Natural killer cell (primary cell): ENCODE measurements around the gene LHPP. TPM values are rescaled to one million over a fixed set of nuclear protein-coding genes. Genes with fewer than 3 reads are reported as not detected.

Experiments used
- ATAC-seq, 3 donors: fragments of 150-1000 bp in 2 of 3; fragments of 200-7000 bp in 1 of 3; cut with Tn5 transposase; 1 replicate in 1 of 3; 2 replicates in 2 of 3; pipeline ENCODE4 v1.10.0; 2021; ENCODE audit warnings: mild to moderate bottlenecking in 2 of 3, moderate library complexity in 2 of 3
- DNase-seq, 2 donors: peaks; one replicate each; pipeline versions ENCODE4 v3.0.0 to v3.0.0-alpha.2; 2013 to 2021; ENCODE audit warnings: mixed read lengths in 1 of 2
- H3K27ac ChIP-seq: one replicate; pipeline ENCODE4 v1.5.1; 2013; ENCODE audit warnings: mild to moderate bottlenecking, low read length
- H3K27me3 ChIP-seq: one replicate; pipeline ENCODE4 v1.6.1; 2013; ENCODE audit warnings: low read length; ENCODE audit not compliant: control insufficient read depth, insufficient read depth
- H3K36me3 ChIP-seq: one replicate; pipeline ENCODE4 v1.6.1; 2013; ENCODE audit warnings: low read length; ENCODE audit not compliant: control insufficient read depth, insufficient read depth
- H3K4me1 ChIP-seq: one replicate; pipeline ENCODE4 v1.6.1; 2013; ENCODE audit warnings: low read length; ENCODE audit not compliant: control insufficient read depth, insufficient read depth
- H3K4me3 ChIP-seq: one replicate; pipeline ENCODE4 v1.5.1; 2013; ENCODE audit warnings: low read length
- H3K9me3 ChIP-seq: one replicate; pipeline ENCODE4 v1.6.1; 2013; ENCODE audit warnings: low read length; ENCODE audit not compliant: control insufficient read depth, insufficient read depth
- H3K27ac Mint-ChIP-seq, 2 donors: one replicate each; pipeline ENCODE4 v1.8.0; 2022; ENCODE audit warnings: mild to moderate bottlenecking in 2 of 2, mixed read lengths in 2 of 2, moderate library complexity in 1 of 2
- H3K27me3 Mint-ChIP-seq, 2 donors: one replicate each; pipeline ENCODE4 v1.8.0; 2022; ENCODE audit warnings: low read depth in 2 of 2, mixed read lengths in 2 of 2
- H3K36me3 Mint-ChIP-seq: one replicate; pipeline ENCODE4 v1.8.0; 2022; ENCODE audit warnings: mixed read lengths
- H3K4me1 Mint-ChIP-seq, 2 donors: one replicate each; pipeline ENCODE4 v1.8.0; 2022; ENCODE audit warnings: mixed read lengths in 2 of 2
- H3K4me3 Mint-ChIP-seq: one replicate; pipeline ENCODE4 v1.8.0; 2022; ENCODE audit warnings: mild to moderate bottlenecking, moderate library complexity, mixed read lengths
- H3K9me3 Mint-ChIP-seq, 2 donors: one replicate each; pipeline ENCODE4 v1.8.0; 2022; ENCODE audit warnings: mixed read lengths in 2 of 2
- WGBS: methylation state at CpG from one replicate; pipeline ENCODE4 v1.1.7; 2013; ENCODE audit warnings: missing lambda C conversion rate; ENCODE audit not compliant: insufficient coverage; 5-methylcytosine and 5-hydroxymethylcytosine counted together
- intact Hi-C: fragments of 100-400 bp; cut with micrococcal nuclease; formaldehyde crosslinking; loops from one replicate; pipeline ENCODE4 v1.14.2; 2022
- total RNA-seq, 4 donors: library from RNA; stranded (reverse); fragments of 120-200 nt in 1 of 4; gene quantifications; one replicate each; pipeline versions ENCODE4 v1.2.3 to v1.2.4, GENCODE V29; 2013 to 2022
- TF ChIP-seq, protein P1 (sequence below): fragments of 200-600 bp; IDR thresholded peaks from one replicate; pipeline ENCODE4 v1.8.0; 2022; ENCODE audit warnings: antibody characterized with exemption

Gene LHPP
- total RNA-seq, 3 donors from 2014 or later (not counting 1 experiment from before 2014, with no cell fraction given) = 12.3 to 19.3 (median 14.8) TPM

DNA sequence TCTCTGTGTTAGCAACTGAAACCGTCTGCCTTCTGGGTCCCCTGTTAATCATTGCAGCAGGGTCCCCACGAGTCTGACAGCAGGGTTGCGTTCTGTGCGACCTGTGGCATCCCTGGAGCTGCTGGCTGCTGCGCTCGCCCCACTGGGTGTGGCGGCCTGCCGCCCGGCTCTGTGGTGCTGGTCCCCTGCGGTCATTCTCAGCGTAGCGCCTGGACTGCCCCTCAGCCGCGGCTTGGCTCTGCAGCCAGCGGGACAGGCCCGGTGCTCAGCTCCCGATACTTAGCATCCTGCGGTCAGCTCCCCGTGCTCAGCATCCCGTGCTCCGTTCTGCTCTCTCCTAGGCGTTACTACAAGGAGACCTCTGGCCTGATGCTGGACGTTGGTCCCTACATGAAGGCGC, 35.0 kb downstream of the LHPP start:
- no peak for DNase-seq
- no peaks in the 10 kb centered on the region for H3K36me3 ChIP-seq
- no peak for ATAC-seq
- H3K4me3 Mint-ChIP-seq = no peak overlapping the region
- H3K9me3 Mint-ChIP-seq = peaks cover 0 to 3% of the 10 kb centered on the region in 2 donors
- H3K4me1 ChIP-seq = peaks cover 5% of the 10 kb centered on the region
- no peak overlapping the region for H3K27ac ChIP-seq
- no peak overlapping the region for H3K4me3 ChIP-seq
- TF ChIP-seq, protein P1, sequence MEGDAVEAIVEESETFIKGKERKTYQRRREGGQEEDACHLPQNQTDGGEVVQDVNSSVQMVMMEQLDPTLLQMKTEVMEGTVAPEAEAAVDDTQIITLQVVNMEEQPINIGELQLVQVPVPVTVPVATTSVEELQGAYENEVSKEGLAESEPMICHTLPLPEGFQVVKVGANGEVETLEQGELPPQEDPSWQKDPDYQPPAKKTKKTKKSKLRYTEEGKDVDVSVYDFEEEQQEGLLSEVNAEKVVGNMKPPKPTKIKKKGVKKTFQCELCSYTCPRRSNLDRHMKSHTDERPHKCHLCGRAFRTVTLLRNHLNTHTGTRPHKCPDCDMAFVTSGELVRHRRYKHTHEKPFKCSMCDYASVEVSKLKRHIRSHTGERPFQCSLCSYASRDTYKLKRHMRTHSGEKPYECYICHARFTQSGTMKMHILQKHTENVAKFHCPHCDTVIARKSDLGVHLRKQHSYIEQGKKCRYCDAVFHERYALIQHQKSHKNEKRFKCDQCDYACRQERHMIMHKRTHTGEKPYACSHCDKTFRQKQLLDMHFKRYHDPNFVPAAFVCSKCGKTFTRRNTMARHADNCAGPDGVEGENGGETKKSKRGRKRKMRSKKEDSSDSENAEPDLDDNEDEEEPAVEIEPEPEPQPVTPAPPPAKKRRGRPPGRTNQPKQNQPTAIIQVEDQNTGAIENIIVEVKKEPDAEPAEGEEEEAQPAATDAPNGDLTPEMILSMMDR = no peak
- H3K27me3 Mint-ChIP-seq = no peaks in the 10 kb centered on the region
- H3K4me1 Mint-ChIP-seq = peaks cover 0 to 10% of the 10 kb centered on the region in 2 donors
- H3K36me3 Mint-ChIP-seq = no peaks in the 10 kb centered on the region
- no peak overlapping the region for H3K27ac Mint-ChIP-seq
- WGBS = 96% methylated on average over 24 of the region's 24 CpGs
- H3K9me3 ChIP-seq = no peaks in the 10 kb centered on the region
- no peaks in the 10 kb centered on the region for H3K27me3 ChIP-seq
- intact Hi-C loops = no loop called here

DNA sequence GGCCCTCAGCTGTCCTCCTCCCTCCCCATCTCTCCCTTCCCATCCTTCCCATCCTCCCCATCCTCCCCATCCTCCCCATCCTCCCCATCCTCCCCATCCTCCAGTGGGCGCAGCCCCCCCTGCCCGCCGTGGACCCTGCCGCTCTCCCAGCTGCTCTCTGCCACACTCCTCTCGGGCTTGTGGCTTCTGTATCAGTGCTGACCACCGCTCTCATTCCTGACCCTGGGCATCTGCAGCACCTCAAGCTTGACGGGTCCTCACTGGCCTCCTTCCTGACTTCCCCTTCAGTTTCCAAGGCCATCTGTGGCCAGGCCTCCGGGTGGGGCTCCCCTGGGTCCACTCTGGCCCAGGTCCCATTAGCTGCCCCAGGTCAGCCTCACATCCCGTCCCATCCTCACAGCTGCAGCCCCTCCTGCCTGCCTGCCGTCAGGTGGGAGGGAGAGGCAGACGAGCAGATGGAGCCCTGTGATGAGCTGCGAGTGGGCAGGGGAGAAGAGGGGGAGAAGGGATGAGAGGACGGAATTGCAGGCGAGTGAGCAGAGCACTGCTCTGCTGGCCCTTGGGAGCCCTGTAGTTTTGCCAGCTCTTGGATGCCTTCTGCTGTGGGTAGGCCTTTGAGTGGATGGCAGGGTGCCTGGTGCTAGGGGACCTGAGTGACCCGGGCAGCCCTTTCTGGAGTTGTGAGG, 35.7 kb downstream of the LHPP start:
- H3K36me3 ChIP-seq = no peaks in the 10 kb centered on the region
- Mint-ChIP-seq H3K4me3 (no peak overlapping the region), H3K9me3 (peaks cover 0 to 3% of the 10 kb centered on the region in 2 donors), H3K27ac (no peak overlapping the region), H3K36me3 (no peaks in the 10 kb centered on the region), H3K4me1 (peaks cover 0 to 10% of the 10 kb centered on the region in 2 donors), H3K27me3 (no peaks in the 10 kb centered on the region)
- no peaks in the 10 kb centered on the region for H3K9me3 ChIP-seq
- H3K27me3 ChIP-seq = no peaks in the 10 kb centered on the region
- TF ChIP-seq, protein P1 = no peak
- intact Hi-C loops = no loop called here
- no peak for ATAC-seq
- peaks cover 5% of the 10 kb centered on the region for H3K4me1 ChIP-seq
- H3K27ac ChIP-seq = no peak overlapping the region
- no peak for DNase-seq
- WGBS = 95% methylated on average over 15 of the region's 15 CpGs
- H3K4me3 ChIP-seq = no peak overlapping the region

DNA sequence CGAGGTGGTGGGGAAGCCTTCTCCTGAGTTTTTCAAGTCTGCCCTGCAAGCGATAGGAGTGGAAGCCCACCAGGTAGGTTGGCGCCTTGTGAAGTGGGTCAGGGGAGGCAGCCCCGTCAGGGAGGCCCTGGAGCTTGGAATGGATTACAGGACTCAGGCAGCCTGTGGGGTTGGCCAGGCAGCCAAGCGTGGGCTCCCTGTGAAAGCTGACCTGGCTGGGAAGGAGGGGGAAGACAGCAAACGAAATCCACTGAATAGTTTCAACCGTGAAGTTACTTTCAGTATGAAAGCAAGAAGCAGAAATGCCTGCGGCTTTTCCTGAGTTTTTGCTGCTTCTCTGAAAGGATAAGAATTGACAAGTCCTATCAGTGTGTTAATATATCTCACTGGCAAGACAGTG, 36.4 kb downstream of the LHPP start:
- no peak for DNase-seq
- Histone ChIP-seq H3K4me3 (no peak overlapping the region), H3K4me1 (peaks cover 5% of the 10 kb centered on the region), H3K27ac (no peak overlapping the region), H3K36me3 (no peaks in the 10 kb centered on the region), H3K27me3 (no peaks in the 10 kb centered on the region), H3K9me3 (no peaks in the 10 kb centered on the region)
- Mint-ChIP-seq H3K36me3 (no peaks in the 10 kb centered on the region), H3K27me3 (no peaks in the 10 kb centered on the region), H3K27ac (no peak overlapping the region), H3K9me3 (peaks cover 0 to 3% of the 10 kb centered on the region in 2 donors), H3K4me3 (no peak overlapping the region), H3K4me1 (peaks cover 0 to 10% of the 10 kb centered on the region in 2 donors)
- intact Hi-C loops = no loop called here
- TF ChIP-seq, protein P1 = no peak
- ATAC-seq = no peak
- WGBS = 92% methylated on average over 8 of the region's 8 CpGs

DNA sequence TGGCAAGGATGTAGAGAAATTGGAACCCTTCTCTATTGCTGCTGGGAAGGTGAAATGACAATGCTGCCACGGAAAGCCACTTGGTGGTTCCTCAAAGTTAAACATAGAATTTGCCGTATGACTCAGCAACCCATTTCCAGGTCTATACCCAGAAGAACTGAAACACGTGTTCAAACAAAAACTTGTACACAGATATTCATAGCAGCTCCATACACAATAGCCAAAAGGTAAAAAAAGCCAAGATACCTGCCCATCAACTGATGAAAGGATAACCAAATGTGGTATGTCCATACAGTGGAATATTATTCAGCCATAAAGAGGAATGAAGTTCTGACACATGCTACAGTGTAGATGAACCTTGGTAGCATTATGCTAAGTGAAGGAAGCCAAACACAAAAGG, 39.1 kb downstream of the LHPP start:
- H3K9me3 ChIP-seq = no peaks in the 10 kb centered on the region
- H3K36me3 ChIP-seq = no peaks in the 10 kb centered on the region
- Mint-ChIP-seq H3K36me3 (no peaks in the 10 kb centered on the region), H3K4me1 (no peaks in the 10 kb centered on the region), H3K27ac (no peak overlapping the region), H3K9me3 (peaks cover 0 to 3% of the 10 kb centered on the region in 2 donors), H3K27me3 (no peaks in the 10 kb centered on the region), H3K4me3 (no peak overlapping the region)
- 76% methylated on average over 3 of the region's 3 CpGs for WGBS
- TF ChIP-seq, protein P1 = no peak
- intact Hi-C loops = no loop called here
- no peak overlapping the region for H3K4me3 ChIP-seq
- no peaks in the 10 kb centered on the region for H3K27me3 ChIP-seq
- DNase-seq (no peak), ATAC-seq (no peak)
- no peak overlapping the region for H3K27ac ChIP-seq
- no peaks in the 10 kb centered on the region for H3K4me1 ChIP-seq
